ENCODE measurements around the gene TNS4.

TNS4 gene

GRCh38 chr17:40534371-40535189 is 33.2 kb upstream of the TNS4 start:
- DNase-seq: no peak

- DNase-seq: no peak
These were observed 32.5 kb upstream of the TNS4 start for GRCh38 chr17:40533896-40534295.

- DNase-seq: no peak
These were observed 31.3 kb upstream of the TNS4 start for GRCh38 chr17:40532520-40533253.

GRCh38 chr17:40531051-40531991 is 29.9 kb upstream of the TNS4 start:
- DNase-seq: no peak

- no peak for DNase-seq
These were observed 29.1 kb upstream of the TNS4 start for GRCh38 chr17:40530531-40530994.

- no peak for DNase-seq
These were observed 28.6 kb upstream of the TNS4 start for GRCh38 chr17:40529991-40530390.

GRCh38 chr17:40528692-40529417 is 27.4 kb upstream of the TNS4 start:
- DNase-seq: no peak

GRCh38 chr17:40526668-40527067 is 25.2 kb upstream of the TNS4 start:
- DNase-seq: no peak

GRCh38 chr17:40525294-40525693 is 23.9 kb upstream of the TNS4 start:
- DNase-seq: no peak

- DNase-seq: no peak
These were observed 23.0 kb upstream of the TNS4 start for GRCh38 chr17:40524243-40524965.

- DNase-seq: no peak
These were observed 21.5 kb upstream of the TNS4 start for GRCh38 chr17:40522961-40523310.

- DNase-seq: no peak
These were observed 21.0 kb upstream of the TNS4 start for GRCh38 chr17:40522250-40522960.

GRCh38 chr17:40520991-40521453 is 19.6 kb upstream of the TNS4 start:
- no peak for DNase-seq

GRCh38 chr17:40519089-40519775 is 17.8 kb upstream of the TNS4 start:
- no peak for DNase-seq

- DNase-seq: no peak
These were observed 17.1 kb upstream of the TNS4 start for GRCh38 chr17:40518401-40519088.

- DNase-seq: no peak
These were observed 16.6 kb upstream of the TNS4 start for GRCh38 chr17:40517981-40518380.

GRCh38 chr17:40517286-40517662 is 15.9 kb upstream of the TNS4 start:
- no peak for DNase-seq

GRCh38 chr17:40516581-40517285 is 15.3 kb upstream of the TNS4 start:
- peak; percentile 89 for DNase-seq

GRCh38 chr17:40515491-40516041 is 14.1 kb upstream of the TNS4 start:
- no peak for DNase-seq
